ENCODE data around the gene ANKMY1. TPM values are rescaled to one million over a fixed set of nuclear protein-coding genes. Genes with fewer than 3 reads are reported as not detected.
A peak's percentile ranks its signal among the peaks of the same experiment; 100 is the strongest.
"Not testable (repeated sequence)": the region's sequence is repeated elsewhere in the genome, so short reads cannot be mapped to it uniquely, and the experiment has no call there.

The ANKMY1 gene
- total RNA-seq, 1 donor from 2014 or later: 6.6 TPM

- DNase-seq: no peak
Measured at GRCh38 chr2:240505910-240506309, 51.9 kb downstream of the ANKMY1 start.

- DNase-seq: no peak
Measured at GRCh38 chr2:240503848-240504247, 53.9 kb downstream of the ANKMY1 start.

- DNase-seq: no peak
Measured at GRCh38 chr2:240503375-240503774, 54.4 kb downstream of the ANKMY1 start.

GRCh38 chr2:240502430-240503121 is 55.2 kb downstream of the ANKMY1 start:
- DNase-seq: no peak

GRCh38 chr2:240502059-240502429 is 55.7 kb downstream of the ANKMY1 start:
- no peak for DNase-seq

GRCh38 chr2:240501531-240501991 is 56.2 kb downstream of the ANKMY1 start:
- no peak for DNase-seq

GRCh38 chr2:240500561-240501423 is 57.0 kb downstream of the ANKMY1 start:
- DNase-seq: no peak

GRCh38 chr2:240499309-240500301 is 58.2 kb downstream of the ANKMY1 start:
- no peak for DNase-seq

GRCh38 chr2:240498958-240499260 is 58.9 kb downstream of the ANKMY1 start:
- DNase-seq: no peak

GRCh38 chr2:240498171-240498957 is 59.4 kb downstream of the ANKMY1 start:
- DNase-seq: no peak

- peak; percentile 24 for DNase-seq
Measured at GRCh38 chr2:240497082-240497481, 60.7 kb downstream of the ANKMY1 start.

GRCh38 chr2:240494942-240495341 is 62.8 kb downstream of the ANKMY1 start:
- DNase-seq: not testable (repeated sequence)

- DNase-seq: no peak
Measured at GRCh38 chr2:240494194-240494793, 63.5 kb downstream of the ANKMY1 start.

GRCh38 chr2:240491483-240491882 is 66.3 kb downstream of the ANKMY1 start:
- no peak for DNase-seq

- no peak for DNase-seq
Measured at GRCh38 chr2:240482141-240482540, 75.6 kb downstream of the ANKMY1 start.

GRCh38 chr2:240481720-240482119 is 76.1 kb downstream of the ANKMY1 start:
- no peak for DNase-seq

- DNase-seq: no peak
Measured at GRCh38 chr2:240480834-240481623, 76.8 kb downstream of the ANKMY1 start.

- no peak for DNase-seq
Measured at GRCh38 chr2:240479111-240479501, 78.7 kb downstream of the ANKMY1 start.

GRCh38 chr2:240478346-240479110 is 79.3 kb downstream of the ANKMY1 start:
- no peak for DNase-seq

- DNase-seq: no peak
Measured at GRCh38 chr2:240477916-240478315, 79.9 kb downstream of the ANKMY1 start.

Data from tongue (tissue), 2 donors.